ENCODE data around the gene NASP.
A peak's percentile ranks its signal among the peaks of the same experiment; 100 is the strongest.

Gene NASP

DNA sequence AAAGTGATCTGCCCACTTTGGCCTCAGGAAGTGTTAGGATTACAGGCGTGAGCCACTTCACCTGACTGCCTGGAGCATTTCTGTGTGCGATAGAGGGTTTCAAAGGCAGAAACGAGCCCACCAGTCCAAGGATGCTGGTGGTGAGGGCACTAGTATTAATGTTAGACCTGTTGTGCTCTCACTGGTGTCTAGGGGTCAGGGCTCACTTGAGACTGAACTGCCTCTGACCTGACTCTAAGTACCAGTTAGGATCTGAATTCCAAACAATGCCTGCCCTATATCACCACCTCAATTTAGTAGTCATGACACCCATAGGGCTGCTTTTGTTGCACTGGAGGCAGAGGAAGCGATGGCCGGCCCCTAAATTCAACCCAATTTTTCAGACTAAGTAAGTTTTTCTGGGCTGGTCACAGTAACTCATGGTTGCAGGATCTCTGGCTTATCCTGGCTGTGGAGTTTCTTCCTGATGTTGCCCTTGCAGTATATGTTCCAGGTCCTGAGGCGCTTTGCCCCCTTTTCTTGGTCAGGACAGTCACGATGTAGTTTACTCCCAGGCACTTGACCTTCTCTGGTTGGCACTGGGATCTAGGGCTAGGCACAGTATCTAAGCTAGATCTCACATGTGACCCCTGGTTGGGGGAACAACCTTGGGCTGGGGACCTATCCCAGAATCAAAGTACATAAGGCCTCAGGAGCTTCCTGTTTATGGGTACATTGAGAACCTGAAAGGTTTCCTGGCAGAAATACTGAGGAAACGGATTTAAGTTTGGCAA, 35.5 kb downstream of the NASP start:
- DNase-seq (ENCODE audit: low read depth): peak; percentile 57
- TF ChIP-seq, protein P1, sequence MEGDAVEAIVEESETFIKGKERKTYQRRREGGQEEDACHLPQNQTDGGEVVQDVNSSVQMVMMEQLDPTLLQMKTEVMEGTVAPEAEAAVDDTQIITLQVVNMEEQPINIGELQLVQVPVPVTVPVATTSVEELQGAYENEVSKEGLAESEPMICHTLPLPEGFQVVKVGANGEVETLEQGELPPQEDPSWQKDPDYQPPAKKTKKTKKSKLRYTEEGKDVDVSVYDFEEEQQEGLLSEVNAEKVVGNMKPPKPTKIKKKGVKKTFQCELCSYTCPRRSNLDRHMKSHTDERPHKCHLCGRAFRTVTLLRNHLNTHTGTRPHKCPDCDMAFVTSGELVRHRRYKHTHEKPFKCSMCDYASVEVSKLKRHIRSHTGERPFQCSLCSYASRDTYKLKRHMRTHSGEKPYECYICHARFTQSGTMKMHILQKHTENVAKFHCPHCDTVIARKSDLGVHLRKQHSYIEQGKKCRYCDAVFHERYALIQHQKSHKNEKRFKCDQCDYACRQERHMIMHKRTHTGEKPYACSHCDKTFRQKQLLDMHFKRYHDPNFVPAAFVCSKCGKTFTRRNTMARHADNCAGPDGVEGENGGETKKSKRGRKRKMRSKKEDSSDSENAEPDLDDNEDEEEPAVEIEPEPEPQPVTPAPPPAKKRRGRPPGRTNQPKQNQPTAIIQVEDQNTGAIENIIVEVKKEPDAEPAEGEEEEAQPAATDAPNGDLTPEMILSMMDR (IDR thresholded peaks at IDR 0.05; ENCODE audit: control insufficient read depth, extremely low read depth, insufficient read depth): no peak

DNA sequence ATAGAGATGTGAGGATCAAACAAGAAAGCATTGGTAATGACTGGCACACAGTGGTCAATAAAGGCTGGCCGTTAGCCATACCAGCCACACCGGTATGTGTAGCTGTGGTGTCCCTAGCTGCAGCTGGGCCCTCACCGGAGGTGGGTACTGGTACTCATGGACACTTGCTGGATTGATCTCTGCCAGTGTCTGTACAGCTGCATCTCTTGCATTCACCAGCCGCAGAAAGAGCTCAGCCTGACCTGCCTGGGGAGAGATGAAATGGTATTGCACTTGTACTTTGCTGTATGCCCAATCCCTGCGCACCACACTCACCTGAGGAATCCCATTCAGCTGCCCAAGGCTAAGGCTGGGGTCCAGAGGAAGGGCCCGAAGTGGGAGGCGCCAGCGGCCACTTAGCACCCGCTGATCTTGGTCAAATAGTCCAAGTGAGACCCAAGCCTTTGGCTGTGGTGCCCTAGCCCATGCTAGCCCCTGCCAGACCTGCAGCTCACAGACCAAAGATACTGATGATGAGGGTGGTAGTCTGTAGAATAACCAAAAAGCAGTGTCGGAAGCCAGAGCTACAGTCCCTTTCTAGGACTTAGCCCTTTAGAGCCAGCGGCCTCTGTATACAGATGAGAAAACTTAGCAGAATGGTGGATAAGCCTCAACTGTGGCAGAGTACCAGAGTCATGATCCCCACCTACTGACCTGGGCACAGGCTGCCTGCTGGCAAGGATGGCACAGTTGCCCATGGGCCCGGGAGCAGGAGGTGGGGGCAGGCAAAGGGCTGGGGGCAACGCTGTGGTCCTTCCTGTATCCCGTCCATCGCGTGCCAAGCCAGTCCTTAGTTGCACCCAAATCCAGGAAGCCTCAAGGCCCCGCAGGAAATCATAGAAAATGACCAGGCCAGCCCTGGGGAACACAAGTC, 37.0 kb downstream of the NASP start:
- no peak for DNase-seq (ENCODE audit: low read depth)
- H3K4me3 ChIP-seq (ENCODE audit: low read depth, low read length): no peak overlapping the region
- TF ChIP-seq, protein P1 (IDR thresholded peaks at IDR 0.05; ENCODE audit: control insufficient read depth, extremely low read depth, insufficient read depth): no peak

More for the DNA sequence above, 35.5 kb downstream of the NASP start:
- no peak overlapping the region for H3K4me3 ChIP-seq (ENCODE audit: low read depth, low read length)

DNA sequence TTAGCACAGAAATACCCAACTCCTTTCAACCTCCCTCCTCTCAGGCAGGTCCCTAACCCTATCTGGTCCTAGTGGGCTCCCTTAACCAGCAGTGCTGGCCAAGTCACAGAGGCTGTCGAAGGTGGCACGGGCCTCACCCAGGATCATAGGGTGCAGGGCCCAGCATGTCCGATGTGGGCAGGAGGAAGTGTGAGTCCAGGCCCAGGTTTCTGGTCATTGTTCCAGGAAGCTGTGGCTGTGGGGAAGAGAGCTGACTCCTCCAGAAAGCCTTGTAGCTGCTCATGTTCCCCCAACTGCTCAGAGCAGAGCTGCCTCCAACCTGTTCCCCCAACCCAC, 37.6 kb downstream of the NASP start:
- no peak for DNase-seq (ENCODE audit: low read depth)
- TF ChIP-seq, protein P1 (IDR thresholded peaks at IDR 0.05; ENCODE audit: control insufficient read depth, extremely low read depth, insufficient read depth): no peak
- no peak overlapping the region for H3K4me3 ChIP-seq (ENCODE audit: low read depth, low read length)

DNA sequence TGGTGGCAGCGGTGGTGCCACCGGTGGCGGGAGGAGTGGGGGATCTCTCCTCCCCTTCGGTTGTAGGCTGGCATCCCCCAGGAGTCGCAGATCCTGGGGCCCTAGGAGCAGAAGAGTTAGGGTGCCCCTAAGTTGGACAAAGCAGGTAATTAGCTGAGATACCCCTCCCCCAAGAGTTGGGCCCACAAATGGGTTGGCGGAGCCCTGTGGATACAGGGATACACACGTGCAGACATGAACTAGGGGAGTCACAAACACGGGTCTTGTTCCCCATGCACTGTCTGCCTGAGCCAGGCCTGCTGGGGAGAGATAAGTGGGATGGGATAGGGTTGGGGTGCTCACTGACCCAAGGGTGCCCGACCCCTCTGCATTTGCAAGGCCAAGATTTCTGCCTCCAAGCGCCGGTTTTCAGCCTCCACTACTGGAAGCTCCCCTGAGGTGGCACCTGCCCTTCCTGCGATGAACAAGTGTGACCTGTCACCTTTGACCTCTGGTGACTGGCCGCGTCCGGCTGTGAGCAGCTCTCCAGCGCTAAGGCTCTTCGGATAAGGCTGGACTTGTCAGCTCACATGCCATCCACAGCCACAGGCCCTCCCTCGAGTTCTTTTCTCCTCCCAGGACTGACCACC, 38.2 kb downstream of the NASP start:
- no peak for DNase-seq (ENCODE audit: low read depth)
- no peak overlapping the region for H3K4me3 ChIP-seq (ENCODE audit: low read depth, low read length)
- TF ChIP-seq, protein P1 (IDR thresholded peaks at IDR 0.05; ENCODE audit: control insufficient read depth, extremely low read depth, insufficient read depth): no peak

DNA sequence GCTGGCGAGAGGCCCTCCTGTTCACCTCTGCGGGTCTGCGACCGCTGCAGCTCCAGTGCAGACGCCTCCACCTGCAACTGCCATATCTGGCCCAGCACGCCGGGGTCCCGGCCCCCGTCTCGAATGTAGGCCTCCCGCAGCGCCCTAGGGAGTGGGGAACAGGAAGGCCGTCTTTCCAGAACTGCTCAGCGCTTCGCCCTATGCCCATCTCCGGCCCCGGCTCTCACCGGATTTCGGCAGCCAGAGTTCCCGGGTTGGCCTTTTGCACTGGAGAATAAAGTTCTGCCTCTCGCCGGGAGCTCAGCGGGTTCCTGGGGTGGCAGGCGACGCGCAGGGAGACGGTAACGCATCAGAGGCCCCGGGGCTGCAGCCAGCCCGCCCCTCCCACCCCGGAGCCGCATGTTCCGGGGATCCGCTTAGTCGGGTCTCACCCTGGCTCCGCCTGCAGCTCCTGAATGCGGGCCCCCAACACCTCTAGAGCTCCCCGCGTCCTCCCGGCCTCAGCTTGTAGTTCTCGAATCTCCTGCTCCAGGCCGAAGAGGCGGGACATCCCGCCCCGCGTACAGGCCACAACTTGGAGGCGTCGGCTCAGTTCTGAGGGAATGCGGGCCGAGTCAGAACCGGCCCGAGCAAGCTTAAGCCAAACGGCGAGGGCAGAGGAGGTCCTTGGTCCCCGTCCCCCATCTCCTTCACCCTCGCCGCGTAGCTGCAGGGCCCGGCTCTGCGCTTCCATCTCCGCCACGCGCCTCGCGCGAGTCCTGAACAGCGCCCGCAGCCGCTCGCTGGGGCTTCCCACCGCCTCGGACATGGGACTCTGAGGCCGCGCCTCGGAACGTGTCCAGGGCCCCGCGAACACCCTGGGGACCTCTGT, 38.9 kb downstream of the NASP start:
- no peak for DNase-seq (ENCODE audit: low read depth)
- H3K4me3 ChIP-seq (ENCODE audit: low read depth, low read length): no peak overlapping the region

More for the DNA sequence above, 38.9 kb downstream of the NASP start:
- TF ChIP-seq, protein P1 (IDR thresholded peaks at IDR 0.05; ENCODE audit: control insufficient read depth, extremely low read depth, insufficient read depth): no peak
